ENCODE results near the gene PTGES3L.
"Not testable (repeated sequence)": the region's sequence is repeated elsewhere in the genome, so short reads cannot be mapped to it uniquely, and the experiment has no call there.

PTGES3L gene

GRCh38 chr17:43014020-43014648 is 34.3 kb upstream of the PTGES3L start:
- no peak for DNase-seq (ENCODE audit: low spot score)

GRCh38 chr17:43013296-43013695 is 33.4 kb upstream of the PTGES3L start:
- no peak for DNase-seq (ENCODE audit: low spot score)

- DNase-seq (ENCODE audit: low spot score): no peak
Measured at GRCh38 chr17:43011728-43012472, 32.0 kb upstream of the PTGES3L start.

GRCh38 chr17:43010667-43011308 is 30.9 kb upstream of the PTGES3L start:
- DNase-seq (ENCODE audit: low spot score): no peak

- peak; percentile 88 for DNase-seq (ENCODE audit: low spot score)
Measured at GRCh38 chr17:43006639-43007551, 27.0 kb upstream of the PTGES3L start, which contains the start of gene IFI35. Gene IFI35 (plus strand): TSS chr17:43006784. CDS start chr17:43006948, 164 bp downstream.

GRCh38 chr17:43003542-43004172 is 23.8 kb upstream of the PTGES3L start:
- peak; percentile 44 for DNase-seq (ENCODE audit: low spot score)

- DNase-seq (ENCODE audit: low spot score): not testable (repeated sequence)
Measured at GRCh38 chr17:43000894-43001293, 21.0 kb upstream of the PTGES3L start.

- no peak for DNase-seq (ENCODE audit: low spot score)
Measured at GRCh38 chr17:42999003-42999525, 19.2 kb upstream of the PTGES3L start.

GRCh38 chr17:42997984-42998938 is 18.4 kb upstream of the PTGES3L start, which contains the start of gene RPL27:
Gene RPL27 (plus strand): TSS chr17:42998419. CDS start chr17:42998751, 332 bp downstream.
- DNase-seq (ENCODE audit: low spot score): peak; percentile 94

GRCh38 chr17:42997390-42997983 is 17.6 kb upstream of the PTGES3L start:
- no peak for DNase-seq (ENCODE audit: low spot score)

GRCh38 chr17:42993913-42994312 is 14.0 kb upstream of the PTGES3L start:
- DNase-seq (ENCODE audit: low spot score): not testable (repeated sequence)

- no peak for DNase-seq (ENCODE audit: low spot score)
Measured at GRCh38 chr17:42992872-42993271, 13.0 kb upstream of the PTGES3L start.

- no peak for DNase-seq (ENCODE audit: low spot score)
Measured at GRCh38 chr17:42991471-42991870, 11.6 kb upstream of the PTGES3L start.

GRCh38 chr17:42989726-42990652 is 10.1 kb upstream of the PTGES3L start:
- no peak for DNase-seq (ENCODE audit: low spot score)

GRCh38 chr17:42989141-42989540 is 9.3 kb upstream of the PTGES3L start:
- no peak for DNase-seq (ENCODE audit: low spot score)

GRCh38 chr17:42985225-42985624 is 5.3 kb upstream of the PTGES3L start:
- no peak for DNase-seq (ENCODE audit: low spot score)

- DNase-seq (ENCODE audit: low spot score): no peak
Measured at GRCh38 chr17:42982266-42982665, 2.4 kb upstream of the PTGES3L start.

- peak; percentile 51 for DNase-seq (ENCODE audit: low spot score)
Measured at GRCh38 chr17:42980766-42981397, 1.0 kb upstream of the PTGES3L start.

Measured in GM03348 (cell line).